ENCODE data around the gene TXNDC16.
A peak's percentile ranks its signal among the peaks of the same experiment; 100 is the strongest.
"Not testable (repeated sequence)": the region's sequence is repeated elsewhere in the genome, so short reads cannot be mapped to it uniquely, and the experiment has no call there.

Gene TXNDC16, protein sequence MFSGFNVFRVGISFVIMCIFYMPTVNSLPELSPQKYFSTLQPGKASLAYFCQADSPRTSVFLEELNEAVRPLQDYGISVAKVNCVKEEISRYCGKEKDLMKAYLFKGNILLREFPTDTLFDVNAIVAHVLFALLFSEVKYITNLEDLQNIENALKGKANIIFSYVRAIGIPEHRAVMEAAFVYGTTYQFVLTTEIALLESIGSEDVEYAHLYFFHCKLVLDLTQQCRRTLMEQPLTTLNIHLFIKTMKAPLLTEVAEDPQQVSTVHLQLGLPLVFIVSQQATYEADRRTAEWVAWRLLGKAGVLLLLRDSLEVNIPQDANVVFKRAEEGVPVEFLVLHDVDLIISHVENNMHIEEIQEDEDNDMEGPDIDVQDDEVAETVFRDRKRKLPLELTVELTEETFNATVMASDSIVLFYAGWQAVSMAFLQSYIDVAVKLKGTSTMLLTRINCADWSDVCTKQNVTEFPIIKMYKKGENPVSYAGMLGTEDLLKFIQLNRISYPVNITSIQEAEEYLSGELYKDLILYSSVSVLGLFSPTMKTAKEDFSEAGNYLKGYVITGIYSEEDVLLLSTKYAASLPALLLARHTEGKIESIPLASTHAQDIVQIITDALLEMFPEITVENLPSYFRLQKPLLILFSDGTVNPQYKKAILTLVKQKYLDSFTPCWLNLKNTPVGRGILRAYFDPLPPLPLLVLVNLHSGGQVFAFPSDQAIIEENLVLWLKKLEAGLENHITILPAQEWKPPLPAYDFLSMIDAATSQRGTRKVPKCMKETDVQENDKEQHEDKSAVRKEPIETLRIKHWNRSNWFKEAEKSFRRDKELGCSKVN

DNA sequence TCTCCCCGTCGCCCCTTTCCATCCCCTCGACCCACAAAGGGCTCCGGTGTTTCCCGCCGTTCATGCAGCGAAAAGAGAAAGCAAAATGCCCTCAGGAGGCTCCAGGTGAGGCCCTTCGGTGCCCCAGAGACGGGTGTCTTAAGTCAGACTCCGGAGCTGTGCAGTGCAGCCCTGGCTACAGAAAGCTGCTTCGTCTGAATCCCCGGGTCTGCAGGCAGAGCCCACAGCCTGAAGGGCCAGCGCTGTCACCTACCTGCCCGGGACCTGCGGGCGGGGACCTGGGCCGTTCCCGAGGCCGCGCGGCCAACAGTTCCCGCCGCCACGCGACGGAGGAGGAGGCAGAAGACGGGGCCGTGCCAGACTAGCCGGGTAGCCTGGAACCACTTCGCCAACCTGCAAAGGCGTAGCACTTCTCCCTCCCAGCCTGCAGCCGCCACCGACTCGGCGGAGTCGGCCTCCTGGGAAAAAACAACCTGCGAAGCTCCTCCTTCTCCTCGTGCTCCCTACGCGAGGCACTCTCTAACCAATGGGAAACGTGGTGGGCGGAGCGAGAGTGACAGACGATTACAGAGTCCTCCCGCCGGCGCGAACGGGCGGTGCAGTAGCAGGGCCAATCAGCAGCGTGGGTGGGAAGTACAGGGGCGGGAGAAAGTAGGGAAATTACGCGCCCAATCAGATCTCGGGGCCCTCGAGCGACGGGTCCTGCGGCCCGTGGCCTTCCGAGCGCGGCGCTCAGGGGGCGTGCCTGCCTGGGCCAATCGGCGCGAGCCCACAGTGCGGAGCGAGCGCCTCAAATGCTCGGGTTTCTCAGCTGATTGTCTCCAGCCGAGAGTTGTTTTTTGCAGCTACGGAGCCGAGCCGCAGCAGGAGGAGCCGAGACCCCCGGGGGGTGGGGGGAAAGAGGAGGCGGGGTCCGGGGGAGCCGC is at the start of gene TXNDC16, which contains the start of gene GPR137C:
TSS of gene TXNDC16 (minus strand) at position 443 of the 926 bp plus-strand sequence. CDS start 8,948 bp downstream, outside the sequence.
TSS of gene GPR137C (plus strand) at position 774 of the 926 bp plus-strand sequence. CDS start 312 bp downstream, outside the sequence.
- TF ChIP-seq JUND (IDR thresholded peaks at IDR 0.05; ENCODE audit: low read depth): no peak
- DNase-seq (ENCODE audit: low read depth in 1 of 2, low spot score in 1 of 2): peak; percentile 98 to 100
- in situ Hi-C loops (cut with HindIII; ENCODE audit: low pct_unique_long_range_greater_than_20kb, low sequenced_read_pairs): no loop called here

GRCh38 chr14:52599974-52600373 is 47.7 kb upstream of the TXNDC16 start:
- DNase-seq (ENCODE audit: low read depth in 1 of 2, low spot score in 1 of 2): no peak
- TF ChIP-seq JUND (IDR thresholded peaks at IDR 0.05; ENCODE audit: low read depth): no peak
- in situ Hi-C loops (cut with HindIII; ENCODE audit: low pct_unique_long_range_greater_than_20kb, low sequenced_read_pairs): no loop called here

GRCh38 chr14:52598568-52598967 is 46.3 kb upstream of the TXNDC16 start:
- no peak for DNase-seq (ENCODE audit: low read depth in 1 of 2, low spot score in 1 of 2)
- in situ Hi-C loops (cut with HindIII; ENCODE audit: low pct_unique_long_range_greater_than_20kb, low sequenced_read_pairs): no loop called here
- TF ChIP-seq JUND (IDR thresholded peaks at IDR 0.05; ENCODE audit: low read depth): no peak

DNA sequence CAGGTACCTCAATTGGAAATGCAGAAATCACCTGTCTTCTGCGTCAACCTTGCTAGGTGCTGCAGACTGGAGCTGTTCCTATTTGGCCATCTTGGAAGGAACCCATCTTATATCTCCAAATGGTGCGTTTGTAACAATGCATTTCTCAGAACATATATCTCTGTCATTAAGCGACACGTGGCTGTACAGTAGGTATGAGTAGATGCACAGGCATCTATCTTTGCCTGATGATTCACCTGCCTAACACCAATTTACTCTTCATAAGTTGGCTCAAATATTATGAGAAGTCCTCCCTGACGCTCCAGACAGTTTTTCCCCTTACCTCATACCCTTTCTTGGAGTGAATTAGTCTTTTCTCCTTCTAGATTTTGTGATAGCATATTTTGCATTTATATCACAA is 44.6 kb upstream of the TXNDC16 start:
- no peak for TF ChIP-seq JUND (IDR thresholded peaks at IDR 0.05; ENCODE audit: low read depth)
- DNase-seq (ENCODE audit: low read depth in 1 of 2, low spot score in 1 of 2): no peak
- in situ Hi-C loops (cut with HindIII; ENCODE audit: low pct_unique_long_range_greater_than_20kb, low sequenced_read_pairs): no loop called here

- no peak for TF ChIP-seq JUND (IDR thresholded peaks at IDR 0.05; ENCODE audit: low read depth)
- no peak for DNase-seq (ENCODE audit: low read depth in 1 of 2, low spot score in 1 of 2)
- in situ Hi-C loops (cut with HindIII; ENCODE audit: low pct_unique_long_range_greater_than_20kb, low sequenced_read_pairs): no loop called here
Measured at GRCh38 chr14:52596320-52596719, 44.0 kb upstream of the TXNDC16 start.

- no peak for TF ChIP-seq JUND (IDR thresholded peaks at IDR 0.05; ENCODE audit: low read depth)
- in situ Hi-C loops (cut with HindIII; ENCODE audit: low pct_unique_long_range_greater_than_20kb, low sequenced_read_pairs): no loop called here
- DNase-seq (ENCODE audit: low read depth in 1 of 2, low spot score in 1 of 2): no peak
Measured at GRCh38 chr14:52590318-52590717, 38.0 kb upstream of the TXNDC16 start.

- no peak for TF ChIP-seq JUND (IDR thresholded peaks at IDR 0.05; ENCODE audit: low read depth)
- in situ Hi-C loops (cut with HindIII; ENCODE audit: low pct_unique_long_range_greater_than_20kb, low sequenced_read_pairs): no loop called here
- no peak for DNase-seq (ENCODE audit: low read depth in 1 of 2, low spot score in 1 of 2)
Measured at GRCh38 chr14:52589646-52590045, 37.3 kb upstream of the TXNDC16 start.

DNA sequence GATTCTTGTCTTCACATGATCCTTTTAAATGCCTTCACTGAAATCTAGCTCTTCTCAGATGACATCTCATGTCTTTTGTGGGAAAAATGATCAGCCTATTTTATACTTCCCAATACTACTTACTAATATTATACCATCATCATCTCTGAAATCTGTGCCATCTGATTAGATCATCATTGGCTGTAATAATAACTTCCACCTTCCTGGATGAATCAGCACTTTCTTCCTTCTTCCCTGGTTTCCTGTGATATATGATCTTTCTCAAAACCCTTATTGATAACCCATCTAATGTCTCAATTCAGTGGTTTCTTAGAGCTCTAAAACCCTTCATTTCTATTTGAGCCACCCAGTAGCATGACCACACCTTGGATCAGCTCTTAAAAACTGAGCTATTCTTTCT is 31.2 kb upstream of the TXNDC16 start:
- in situ Hi-C loops (cut with HindIII; ENCODE audit: low pct_unique_long_range_greater_than_20kb, low sequenced_read_pairs): no loop called here
- DNase-seq (ENCODE audit: low read depth in 1 of 2, low spot score in 1 of 2): no peak

DNA sequence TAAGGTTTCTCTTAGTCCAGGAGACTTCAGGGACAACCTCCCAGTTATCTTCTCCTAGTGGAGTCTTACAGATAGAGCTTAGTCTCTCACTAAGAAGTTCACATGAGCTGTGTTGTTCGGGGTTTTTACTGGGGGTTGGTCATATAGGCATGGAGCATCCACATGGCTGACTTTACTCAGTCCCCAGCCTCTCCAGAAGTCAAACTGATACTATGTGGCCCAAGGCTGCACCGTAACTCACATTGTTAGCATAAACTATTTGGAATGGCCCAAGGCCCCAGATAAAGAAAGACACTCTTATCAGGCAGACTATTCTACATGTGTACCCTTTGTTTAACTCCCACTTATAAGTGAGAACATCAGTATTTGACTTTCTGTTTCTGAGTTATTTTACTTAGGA is 23.6 kb upstream of the TXNDC16 start:
- DNase-seq (ENCODE audit: low read depth in 1 of 2, low spot score in 1 of 2): no peak
- in situ Hi-C loops (cut with HindIII; ENCODE audit: low pct_unique_long_range_greater_than_20kb, low sequenced_read_pairs): no loop called here

More for the DNA sequence above, 31.2 kb upstream of the TXNDC16 start:
- 0 out of 2 replicates have a peak, but pooled peaks have one; percentile 12 for TF ChIP-seq JUND (IDR thresholded peaks at IDR 0.05; ENCODE audit: low read depth)

DNA sequence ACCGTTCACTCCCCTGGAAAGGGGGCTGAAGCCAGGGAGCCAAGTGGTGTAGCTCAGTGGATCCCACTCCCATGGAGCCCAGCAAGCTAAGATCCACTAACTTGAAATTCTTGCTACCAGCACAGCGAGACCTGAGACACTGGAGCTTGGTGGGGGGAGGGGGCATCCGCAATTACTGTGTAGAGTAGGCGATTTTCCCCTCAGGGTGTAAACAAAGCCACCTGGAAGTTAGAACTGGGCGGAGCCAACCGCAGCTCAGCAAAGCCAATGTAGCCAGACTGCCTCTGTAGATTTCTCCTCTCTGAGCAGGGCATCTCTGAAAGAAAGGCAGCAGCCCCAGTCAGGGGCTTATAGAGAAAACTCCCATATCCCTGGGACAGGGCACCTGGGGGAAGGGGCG is 16.1 kb upstream of the TXNDC16 start:
- in situ Hi-C loops (cut with HindIII; ENCODE audit: low pct_unique_long_range_greater_than_20kb, low sequenced_read_pairs): not testable (repeated sequence)
- peak in 1 of 2 experiments; percentile 92 for DNase-seq (ENCODE audit: low read depth in 1 of 2, low spot score in 1 of 2)

More for the DNA sequence above, 23.6 kb upstream of the TXNDC16 start:
- no peak for TF ChIP-seq JUND (IDR thresholded peaks at IDR 0.05; ENCODE audit: low read depth)

- in situ Hi-C loops (cut with HindIII; ENCODE audit: low pct_unique_long_range_greater_than_20kb, low sequenced_read_pairs): no loop called here
Measured at GRCh38 chr14:52563120-52563519, 10.8 kb upstream of the TXNDC16 start.

GRCh38 chr14:52558688-52559087 is 6.4 kb upstream of the TXNDC16 start:
- in situ Hi-C loops (cut with HindIII; ENCODE audit: low pct_unique_long_range_greater_than_20kb, low sequenced_read_pairs): no loop called here
- no peak for DNase-seq (ENCODE audit: low read depth in 1 of 2, low spot score in 1 of 2)
- TF ChIP-seq JUND (IDR thresholded peaks at IDR 0.05; ENCODE audit: low read depth): no peak

More at GRCh38 chr14:52563120-52563519, 10.8 kb upstream of the TXNDC16 start:
- no peak for DNase-seq (ENCODE audit: low read depth in 1 of 2, low spot score in 1 of 2)
- TF ChIP-seq JUND (IDR thresholded peaks at IDR 0.05; ENCODE audit: low read depth): no peak

All from T47D (cell line).